Inferior parietal cortex (tissue), 1 donor: ENCODE measurements around the gene SLC25A44.
A peak's percentile ranks its signal among the peaks of the same experiment; 100 is the strongest.

ENCODE experiments used
- DNase-seq: peaks from one replicate; pipeline ENCODE4 v3.0.0-alpha.2; 2016; ENCODE audit errors: extremely low spot score

The SLC25A44 gene

GRCh38 chr1:156241311-156241811 lies 47.5 kb downstream of the SLC25A44 start:
- DNase-seq: no peak

- no peak for DNase-seq
Observed at GRCh38 chr1:156241926-156242325, 48.0 kb downstream of the SLC25A44 start, which contains the start of gene BGLAP. Gene BGLAP (plus strand): TSS chr1:156242184. CDS start chr1:156242232, 48 bp downstream.

- no peak for DNase-seq
Observed at GRCh38 chr1:156242738-156243137, 48.8 kb downstream of the SLC25A44 start.

GRCh38 chr1:156244126-156244525 lies 50.2 kb downstream of the SLC25A44 start:
- no peak for DNase-seq

GRCh38 chr1:156244712-156245111 lies 50.8 kb downstream of the SLC25A44 start:
- no peak for DNase-seq

GRCh38 chr1:156245451-156246232 lies 51.7 kb downstream of the SLC25A44 start:
- DNase-seq: no peak

- no peak for DNase-seq
Observed at GRCh38 chr1:156246241-156246780, 52.4 kb downstream of the SLC25A44 start.

- DNase-seq: no peak
Observed at GRCh38 chr1:156246781-156247459, 53.0 kb downstream of the SLC25A44 start.

GRCh38 chr1:156247460-156248322 lies 53.8 kb downstream of the SLC25A44 start, which contains the start of gene PAQR6:
Gene PAQR6 (minus strand): TSS chr1:156248056. CDS start chr1:156246731, 1,325 bp downstream.
- DNase-seq: peak; percentile 81

GRCh38 chr1:156248323-156248683 lies 54.4 kb downstream of the SLC25A44 start:
- DNase-seq: no peak

GRCh38 chr1:156249593-156249992 lies 55.7 kb downstream of the SLC25A44 start:
- DNase-seq: no peak

- DNase-seq: no peak
Observed at GRCh38 chr1:156251527-156251926, 57.6 kb downstream of the SLC25A44 start.

GRCh38 chr1:156253634-156254033 lies 59.7 kb downstream of the SLC25A44 start:
- DNase-seq: no peak

- DNase-seq: no peak
Observed at GRCh38 chr1:156257711-156258110, 63.8 kb downstream of the SLC25A44 start.

GRCh38 chr1:156258859-156259258 lies 65.0 kb downstream of the SLC25A44 start:
- DNase-seq: no peak

GRCh38 chr1:156259805-156260204 lies 65.9 kb downstream of the SLC25A44 start:
- DNase-seq: no peak

- DNase-seq: no peak
Observed at GRCh38 chr1:156260896-156261295, 67.0 kb downstream of the SLC25A44 start.
